Measurements from ENCODE around the gene OR51G2. TPM values are rescaled to one million over a fixed set of nuclear protein-coding genes. Genes with fewer than 3 reads are reported as not detected.

The OR51G2 gene
- total RNA-seq, 1 experiment from 2014 or later, result not detected

DNA sequence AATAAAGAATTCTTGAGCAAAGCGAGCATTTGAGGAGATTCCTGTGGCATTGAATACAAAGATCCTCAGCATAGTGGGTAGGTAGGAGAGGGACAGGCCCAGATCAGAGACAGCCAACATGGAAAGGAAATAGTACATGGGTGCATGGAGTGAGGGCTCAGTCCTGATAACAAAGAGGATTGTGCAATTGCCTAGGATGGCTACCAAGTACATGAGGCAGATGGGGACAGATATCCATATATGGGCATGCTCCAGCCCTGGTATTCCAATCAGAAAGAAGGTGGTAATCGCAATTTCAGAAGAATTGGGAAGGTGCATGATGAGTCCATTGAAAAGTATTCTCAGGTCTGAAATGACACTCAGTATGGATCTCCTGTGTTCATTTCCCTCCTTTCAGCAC, 28.9 kb downstream of the OR51G2 start:
- Mint-ChIP-seq H3K27ac (no peak overlapping the region), H3K36me3 (ENCODE audit: insufficient read depth in 1 of 3, low read depth in 3 of 3) (no peaks in the 10 kb centered on the region)
- H3K27me3 ChIP-seq (ENCODE audit: insufficient read depth, low read length), result no peaks in the 10 kb centered on the region

More for the DNA sequence above, 28.9 kb downstream of the OR51G2 start:
- no peak overlapping the region for H3T11ph ChIP-seq (ENCODE audit: low read length)
- H2BK15ac ChIP-seq (ENCODE audit: low read depth, low read length), result no peak overlapping the region
- H3K27ac ChIP-seq (ENCODE audit: insufficient read length, low read depth, low read length), result no peak overlapping the region
- H3K4me1 ChIP-seq (ENCODE audit: insufficient read depth, low read length), result no peaks in the 10 kb centered on the region
- H3K4me3 Mint-ChIP-seq, result no peak overlapping the region
- H2AK5ac ChIP-seq (ENCODE audit: insufficient read length, low read length), result no peak overlapping the region
- no peaks in the 10 kb centered on the region for H3K27me3 Mint-ChIP-seq (ENCODE audit: low read depth)
- H3K4me2 ChIP-seq (ENCODE audit: insufficient read depth, insufficient read length, low read length), result no peak overlapping the region
- WGBS (ENCODE audit: extremely low coverage, insufficient read length, low lambda C conversion rate), result no CpG with 5 or more reads among the region's 2 CpGs
- no peak for DNase-seq
- H3K23ac ChIP-seq (ENCODE audit: insufficient read length, low read depth, low read length), result no peak overlapping the region
- no peak overlapping the region for H2BK120ac ChIP-seq (ENCODE audit: low read depth, low read length, poor library complexity, severe bottlenecking)
- H2BK5ac ChIP-seq (ENCODE audit: insufficient read length, low read length), result no peak overlapping the region
- TF ChIP-seq, protein P1, sequence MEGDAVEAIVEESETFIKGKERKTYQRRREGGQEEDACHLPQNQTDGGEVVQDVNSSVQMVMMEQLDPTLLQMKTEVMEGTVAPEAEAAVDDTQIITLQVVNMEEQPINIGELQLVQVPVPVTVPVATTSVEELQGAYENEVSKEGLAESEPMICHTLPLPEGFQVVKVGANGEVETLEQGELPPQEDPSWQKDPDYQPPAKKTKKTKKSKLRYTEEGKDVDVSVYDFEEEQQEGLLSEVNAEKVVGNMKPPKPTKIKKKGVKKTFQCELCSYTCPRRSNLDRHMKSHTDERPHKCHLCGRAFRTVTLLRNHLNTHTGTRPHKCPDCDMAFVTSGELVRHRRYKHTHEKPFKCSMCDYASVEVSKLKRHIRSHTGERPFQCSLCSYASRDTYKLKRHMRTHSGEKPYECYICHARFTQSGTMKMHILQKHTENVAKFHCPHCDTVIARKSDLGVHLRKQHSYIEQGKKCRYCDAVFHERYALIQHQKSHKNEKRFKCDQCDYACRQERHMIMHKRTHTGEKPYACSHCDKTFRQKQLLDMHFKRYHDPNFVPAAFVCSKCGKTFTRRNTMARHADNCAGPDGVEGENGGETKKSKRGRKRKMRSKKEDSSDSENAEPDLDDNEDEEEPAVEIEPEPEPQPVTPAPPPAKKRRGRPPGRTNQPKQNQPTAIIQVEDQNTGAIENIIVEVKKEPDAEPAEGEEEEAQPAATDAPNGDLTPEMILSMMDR (conservative IDR thresholded peaks at IDR 0.05), result no peak
- no peak overlapping the region for H3K9ac ChIP-seq (ENCODE audit: extremely low read depth, insufficient read length, low read length)
- H3K9me3 Mint-ChIP-seq, result no peaks in the 10 kb centered on the region
- H2BK12ac ChIP-seq (ENCODE audit: insufficient read length, low read depth, low read length), result no peak overlapping the region
- no peaks in the 10 kb centered on the region for H3K23me2 ChIP-seq (ENCODE audit: insufficient read length, low read depth, low read length, poor library complexity, severe bottlenecking)
- H3K56ac ChIP-seq (ENCODE audit: insufficient read length, low read depth, low read length), result no peak overlapping the region
- H3K4me1 Mint-ChIP-seq, result no peaks in the 10 kb centered on the region
- H4K20me1 ChIP-seq (ENCODE audit: control insufficient read depth, insufficient read depth, insufficient read length), result no peaks in the 10 kb centered on the region
- H3K4ac ChIP-seq (ENCODE audit: low read depth, low read length), result no peak overlapping the region
- no peak overlapping the region for H3K14ac ChIP-seq (ENCODE audit: insufficient read depth, low read length)
- H3K9me3 ChIP-seq (ENCODE audit: control insufficient read depth, low read depth, low read length), result no peaks in the 10 kb centered on the region
- H3K79me1 ChIP-seq (ENCODE audit: insufficient read depth, low read depth, low read length, poor library complexity, severe bottlenecking), result no peaks in the 10 kb centered on the region
- no peak overlapping the region for H2BK20ac ChIP-seq (ENCODE audit: low read depth, low read length, poor library complexity, severe bottlenecking)
- H3K18ac ChIP-seq (ENCODE audit: insufficient read length, low read depth, low read length), result no peak overlapping the region
- no peak overlapping the region for H4K91ac ChIP-seq (ENCODE audit: insufficient read length, low read depth, low read length)
- H4K5ac ChIP-seq (ENCODE audit: insufficient read length, low read depth, low read length), result no peak overlapping the region
- no peak overlapping the region for H2AFZ ChIP-seq (ENCODE audit: low read length)
- H3K79me2 ChIP-seq (ENCODE audit: insufficient read depth, low read length), result no peaks in the 10 kb centered on the region
- no peak overlapping the region for H4K8ac ChIP-seq (replicated peaks; ENCODE audit: insufficient read length, low read depth, low read length)

Data from H9 (cell line).